A549 (cell line): ENCODE results near the gene CAMK2N2. TPM values are rescaled to one million over a fixed set of nuclear protein-coding genes. Genes with fewer than 3 reads are reported as not detected.

Source experiments
- ATAC-seq, 2 experiments: fragments of 200-7000 bp in 1 of 2; fragments of >200 bp in 1 of 2; cut with Nextera tagmentation in 1 of 2; cut with Tn5 transposase in 1 of 2; 3 replicates each; pipeline versions ENCODE4 v1.8.0 to v1.9.1; 2018 to 2020; ENCODE audit warnings: mild to moderate bottlenecking in 1 of 2, moderate library complexity in 1 of 2
- CTCF ChIA-PET: fragments of 300-600 bp; sonication (Branson Sonifier 250); formaldehyde crosslinking; extraction: SDS; loops from one replicate; lab custom pipeline; 2021; ENCODE audit warnings: antibody characterized with exemption, inconsistent platforms; lab: Yijun Ruan, JAX
- POLR2A ChIA-PET: fragments of 350-600 bp; formaldehyde crosslinking; extraction: SDS; loops from one replicate; lab custom pipeline; 2021; ENCODE audit warnings: antibody characterized with exemption, inconsistent platforms; lab: Yijun Ruan, JAX
- DNase-seq, 2 experiments: peaks; one replicate each; pipeline versions ENCODE4 v3.0.0 to v3.0.0-alpha.2; 2011 to 2016; ENCODE audit warnings: low read depth in 1 of 2, low spot score in 1 of 2
- FAIRE-seq: peaks from 2 replicates; lab custom pipeline; 2011; peaks lifted over from hg19 to GRCh38; lab: Jason Lieb, UNC
- H3K27ac ChIP-seq, 2 experiments: fragments of >200 bp; sonication (Bioruptor Twin); formaldehyde crosslinking; 3 replicates each; pipeline ENCODE4 v1.5.1; 2016 to 2017
- H3K4me1 ChIP-seq: fragments of >200 bp; sonication (Bioruptor Twin); formaldehyde crosslinking; 3 replicates; pipeline ENCODE4 v1.6.1; 2016
- H3K4me2 ChIP-seq: fragments of >200 bp; sonication (Bioruptor Twin); formaldehyde crosslinking; 3 replicates; pipeline ENCODE4 v1.6.1; 2016
- H3K4me3 ChIP-seq: fragments of >200 bp; sonication (Bioruptor Twin); formaldehyde crosslinking; 3 replicates; pipeline ENCODE4 v1.5.1; 2016
- H3K9me3 ChIP-seq: fragments of >200 bp; sonication (Bioruptor Twin); formaldehyde crosslinking; 3 replicates; pipeline ENCODE4 v1.6.1; 2016
- ATOH8 ChIP-seq: fragments of 250-450 bp; sonication (Bioruptor Pico); IDR thresholded peaks from 2 replicates; pipeline ENCODE4 v1.5.0; 2020; ENCODE audit warnings: low read depth, mild to moderate bottlenecking, moderate library complexity
- CBX2 ChIP-seq: fragments of 200-600 bp; sonication (generic); IDR thresholded peaks from 2 replicates; pipeline ENCODE4 v1.6.1; 2016; ENCODE audit warnings: low read depth, mild to moderate bottlenecking, borderline replicate concordance
- EP300 ChIP-seq, 2 experiments: fragments of >200 bp; sonication (Bioruptor Twin); formaldehyde crosslinking; IDR thresholded peaks; 2 replicates in 1 of 2; 3 replicates in 1 of 2; pipeline ENCODE4 v1.6.1; 2016 to 2017
- FOSB ChIP-seq: fragments of 250-450 bp; sonication (Bioruptor Pico); IDR thresholded peaks from 2 replicates; pipeline ENCODE4 v1.5.0; 2020; ENCODE audit warnings: mild to moderate bottlenecking, moderate library complexity
- FOXS1 ChIP-seq: fragments of 250-450 bp; sonication (Bioruptor Pico); IDR thresholded peaks from 2 replicates; pipeline ENCODE4 v1.5.0; 2020; ENCODE audit warnings: mild to moderate bottlenecking, moderate library complexity
- NPAS2 ChIP-seq: fragments of 250-450 bp; sonication (Bioruptor Pico); IDR thresholded peaks from 2 replicates; pipeline ENCODE4 v1.8.0; 2022; ENCODE audit warnings: mild to moderate bottlenecking, moderate library complexity, borderline replicate concordance
- PHF8 ChIP-seq: fragments of 200-600 bp; sonication (generic); IDR thresholded peaks from 2 replicates; pipeline ENCODE4 v1.6.1; 2016; ENCODE audit warnings: low read depth, mild to moderate bottlenecking, antibody characterized with exemption, moderate library complexity, borderline replicate concordance
- RAD21 ChIP-seq, 2 experiments: fragments of >200 bp in 1 of 2; sonication (Bioruptor Twin) in 1 of 2; formaldehyde crosslinking in 1 of 2; IDR thresholded peaks in 1 of 2; conservative IDR thresholded peaks in 1 of 2; 2 replicates in 1 of 2; 3 replicates in 1 of 2; pipeline ENCODE4 v1.6.1; 2012 to 2018; ENCODE audit warnings: inconsistent platforms in 1 of 2
- RARB ChIP-seq: fragments of 250-450 bp; sonication (Bioruptor Pico); IDR thresholded peaks from 2 replicates; pipeline ENCODE4 v1.8.0; 2021; ENCODE audit warnings: mild to moderate bottlenecking, moderate library complexity
- TP53 ChIP-seq: fragments of 250-450 bp; sonication (Bioruptor Pico); IDR thresholded peaks from 2 replicates; pipeline ENCODE4 v1.5.0; 2021; ENCODE audit warnings: mild to moderate bottlenecking, moderate library complexity
- WGBS: methylation state at CpG from one replicate; pipeline ENCODE4 v1.1.6; 2017; ENCODE audit errors: missing lambda C conversion rate; 5-methylcytosine and 5-hydroxymethylcytosine counted together
- polyA plus RNA-seq, 4 experiments: library from polyadenylated mRNA; depleted of rRNA in 3 of 4; stranded (reverse); fragments of >200 nt; fragmentation: RNase III in 1 of 4; extraction: RNeasy Plus Mini Kit Qiagen cat#74134 plus additional on column Dnase treatment in 1 of 4; gene quantifications; 2 replicates in 3 of 4; 3 replicates in 1 of 4; pipeline ENCODE4 v1.2.3, GENCODE V29; 2011 to 2017
- TF ChIP-seq, protein P1 (sequence below): fragments of 450-650 bp; IDR thresholded peaks from 2 replicates; pipeline ENCODE4 v1.6.1; 2014; ENCODE audit warnings: antibody characterized with exemption
- TF ChIP-seq, protein P2 (sequence below): IDR thresholded peaks from 2 replicates; pipeline ENCODE4 v1.6.1; 2012; ENCODE audit warnings: low read depth, borderline replicate concordance
- TF ChIP-seq, protein P3 (sequence below): fragments of 250-450 bp; sonication (Bioruptor Pico); IDR thresholded peaks from 2 replicates; pipeline ENCODE4 v1.5.0; 2021; ENCODE audit warnings: mild to moderate bottlenecking, moderate library complexity, borderline replicate concordance

CAMK2N2 gene
- polyA plus RNA-seq, 2 of the 4 experiments (the other 2 are of a cell fraction): 0.05 to 0.71 TPM

DNA sequence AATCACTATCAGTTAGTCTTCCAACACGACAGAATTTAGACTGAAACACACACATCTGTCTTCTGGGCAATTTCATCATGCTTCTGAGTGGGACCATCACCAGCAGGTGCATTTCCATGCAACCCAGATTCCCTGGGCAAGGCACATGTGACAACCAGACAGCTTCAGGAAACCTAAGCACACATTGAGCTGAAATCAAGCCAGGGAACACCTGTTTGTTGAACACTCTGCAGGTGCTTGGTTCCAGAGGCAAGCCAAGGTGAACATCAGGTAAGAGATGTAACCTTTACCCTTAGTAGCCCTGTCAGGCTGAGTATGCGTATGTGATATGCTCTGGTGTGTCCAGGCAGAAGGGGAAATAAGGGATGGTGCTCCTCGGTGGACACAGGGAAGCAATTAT is 34.4 kb upstream of the CAMK2N2 start:
- ChIA-PET CTCF (interaction anchor here (0.6 kb wide), 1 partner anchor 1061 kb away, joined by 3 read pairs; no protein-coding TSS in a partner anchor), POLR2A (no interaction called here)
- FAIRE-seq (no peak), DNase-seq (no peak), ATAC-seq (no peak)
- TF ChIP-seq, protein P1, sequence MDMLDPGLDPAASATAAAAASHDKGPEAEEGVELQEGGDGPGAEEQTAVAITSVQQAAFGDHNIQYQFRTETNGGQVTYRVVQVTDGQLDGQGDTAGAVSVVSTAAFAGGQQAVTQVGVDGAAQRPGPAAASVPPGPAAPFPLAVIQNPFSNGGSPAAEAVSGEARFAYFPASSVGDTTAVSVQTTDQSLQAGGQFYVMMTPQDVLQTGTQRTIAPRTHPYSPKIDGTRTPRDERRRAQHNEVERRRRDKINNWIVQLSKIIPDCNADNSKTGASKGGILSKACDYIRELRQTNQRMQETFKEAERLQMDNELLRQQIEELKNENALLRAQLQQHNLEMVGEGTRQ: no peak
- no peak for TF ChIP-seq EP300 (IDR thresholded peaks at IDR 0.05)
- TF ChIP-seq CBX2: no peak
- no peak for TF ChIP-seq NPAS2
- TF ChIP-seq, protein P2, sequence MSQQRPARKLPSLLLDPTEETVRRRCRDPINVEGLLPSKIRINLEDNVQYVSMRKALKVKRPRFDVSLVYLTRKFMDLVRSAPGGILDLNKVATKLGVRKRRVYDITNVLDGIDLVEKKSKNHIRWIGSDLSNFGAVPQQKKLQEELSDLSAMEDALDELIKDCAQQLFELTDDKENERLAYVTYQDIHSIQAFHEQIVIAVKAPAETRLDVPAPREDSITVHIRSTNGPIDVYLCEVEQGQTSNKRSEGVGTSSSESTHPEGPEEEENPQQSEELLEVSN: no peak
- TF ChIP-seq TP53 (CRISPR knock-in tag): no peak
- Histone ChIP-seq H3K4me3 (no peak overlapping the region), H3K27ac (no peak overlapping the region), H3K4me2 (no peak overlapping the region), H3K9me3 (no peaks in the 10 kb centered on the region), H3K4me1 (peaks cover 7% of the 10 kb centered on the region; the same call in 2 of the 3 replicates)
- 57% methylated on average over 3 of the region's 3 CpGs for WGBS

GRCh38 chr3:184291738-184292445 is 30.5 kb upstream of the CAMK2N2 start:
- no peak for TF ChIP-seq RARB (CRISPR knock-in tag)
- TF ChIP-seq FOSB (CRISPR knock-in tag): no peak
- no peak for TF ChIP-seq PHF8
- TF ChIP-seq ATOH8 (CRISPR knock-in tag): no peak
- TF ChIP-seq RAD21 (conservative IDR thresholded peaks at IDR 0.05 in 1 of 2, IDR thresholded peaks at IDR 0.05 in 1 of 2): no peak
- TF ChIP-seq FOXS1 (CRISPR knock-in tag): no peak
- TF ChIP-seq, all 56 proteins: peak for 0
- ATAC-seq (no peak), DNase-seq (no peak), FAIRE-seq (no peak)
- ChIA-PET POLR2A (no interaction called here), CTCF (interaction anchor here (1.1 to 1.2 kb wide), 3 partner anchors 42 to 407 kb away, joined by 3 to 4 read pairs (median 3); partner anchors contain the start of genes EEF1AKMT4 and PARL)
- Histone ChIP-seq H3K27ac (no peak overlapping the region), H3K4me2 (no peak overlapping the region), H3K4me3 (no peak overlapping the region), H3K9me3 (no peaks in the 10 kb centered on the region), H3K4me1 (no peaks in the 10 kb centered on the region)
- 81% methylated on average over 20 of the region's 21 CpGs for WGBS

- DNase-seq (no peak), ATAC-seq (no peak), FAIRE-seq (no peak)
- TF ChIP-seq, protein P3, sequence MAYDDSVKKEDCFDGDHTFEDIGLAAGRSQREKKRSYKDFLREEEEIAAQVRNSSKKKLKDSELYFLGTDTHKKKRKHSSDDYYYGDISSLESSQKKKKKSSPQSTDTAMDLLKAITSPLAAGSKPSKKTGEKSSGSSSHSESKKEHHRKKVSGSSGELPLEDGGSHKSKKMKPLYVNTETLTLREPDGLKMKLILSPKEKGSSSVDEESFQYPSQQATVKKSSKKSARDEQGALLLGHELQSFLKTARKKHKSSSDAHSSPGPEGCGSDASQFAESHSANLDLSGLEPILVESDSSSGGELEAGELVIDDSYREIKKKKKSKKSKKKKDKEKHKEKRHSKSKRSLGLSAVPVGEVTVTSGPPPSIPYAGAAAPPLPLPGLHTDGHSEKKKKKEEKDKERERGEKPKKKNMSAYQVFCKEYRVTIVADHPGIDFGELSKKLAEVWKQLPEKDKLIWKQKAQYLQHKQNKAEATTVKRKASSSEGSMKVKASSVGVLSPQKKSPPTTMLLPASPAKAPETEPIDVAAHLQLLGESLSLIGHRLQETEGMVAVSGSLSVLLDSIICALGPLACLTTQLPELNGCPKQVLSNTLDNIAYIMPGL (CRISPR knock-in tag): no peak
- CTCF ChIA-PET: interaction anchor here (0.5 to 1.2 kb wide), 7 partner anchors 41 to 463 kb away, joined by 3 to 4 read pairs (median 3); partner anchors contain the start of genes EEF1AKMT4 and PARL
- POLR2A ChIA-PET: no interaction called here
- H3K9me3 ChIP-seq: no peaks in the 10 kb centered on the region
- H3K4me2 ChIP-seq: no peak overlapping the region
- H3K4me3 ChIP-seq: no peak overlapping the region
- no peaks in the 10 kb centered on the region for H3K4me1 ChIP-seq
- WGBS: 70% methylated on average over 17 of the region's 22 CpGs
- no peak overlapping the region for H3K27ac ChIP-seq
Measured at GRCh38 chr3:184291044-184291737, 29.8 kb upstream of the CAMK2N2 start.
